Body of pancreas (tissue), 4 donors: ENCODE measurements around the gene RAB8B.

Experiments
- CTCF ChIP-seq, 7 experiments: fragments of 450-650 bp in 4 of 7; fragments of 200-600 bp in 3 of 7; sonication (generic) in 3 of 7; IDR thresholded peaks; one replicate each; pipeline ENCODE4 v1.5.1; 2016 to 2019; ENCODE audit warnings: antibody characterized with exemption in 7 of 7
- POLR2A ChIP-seq, 3 donors: fragments of 450-650 bp; IDR thresholded peaks; one replicate each; pipeline ENCODE4 v1.6.1; 2016; ENCODE audit warnings: antibody characterized with exemption in 3 of 3, mild to moderate bottlenecking in 2 of 3

DNA sequence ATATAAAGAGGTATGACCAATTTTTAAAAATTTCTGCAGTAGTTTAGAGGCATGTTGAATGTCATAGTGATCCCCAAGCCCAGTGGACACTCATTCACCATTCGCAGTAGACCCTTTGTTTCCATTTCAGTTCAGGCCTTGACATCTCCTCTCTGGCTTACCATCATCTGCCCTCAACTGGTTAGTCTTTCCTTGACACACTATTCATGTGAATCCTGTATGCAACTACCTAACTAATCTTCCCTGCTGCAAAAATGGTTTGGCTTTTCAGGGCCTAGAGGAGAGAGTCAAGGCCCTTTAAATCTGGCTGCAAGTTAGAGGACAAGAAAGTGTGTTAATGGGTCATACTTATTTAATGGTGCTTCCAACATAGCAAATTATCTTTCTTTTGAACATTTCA is 98.9 kb downstream of the RAB8B start:
- TF ChIP-seq CTCF (IDR thresholded peaks at IDR 0.05) (no peak), POLR2A (IDR thresholded peaks at IDR 0.05) (no peak)
